Progenitor cell of endocrine pancreas (in vitro differentiated cells): ENCODE data around the gene MTPN. TPM values are rescaled to one million over a fixed set of nuclear protein-coding genes. Genes with fewer than 3 reads are reported as not detected.

ENCODE experiments used
- DNase-seq: peaks from one replicate; pipeline ENCODE4 v3.0.0; 2021; ENCODE audit warnings: low spot score; ENCODE audit not compliant: unreplicated experiment
- H3K27ac Mint-ChIP-seq: 2 replicates; pipeline ENCODE4 v1.8.0; 2021; ENCODE audit warnings: mild to moderate bottlenecking, moderate library complexity, mixed read lengths
- H3K27me3 Mint-ChIP-seq: 2 replicates; pipeline ENCODE4 v1.8.0; 2021; ENCODE audit warnings: mixed read lengths
- H3K36me3 Mint-ChIP-seq: 2 replicates; pipeline ENCODE4 v1.8.0; 2022; ENCODE audit warnings: mixed read lengths; ENCODE audit not compliant: insufficient read depth
- H3K4me1 Mint-ChIP-seq: 2 replicates; pipeline ENCODE4 v1.8.0; 2021; ENCODE audit warnings: low read depth, mixed read lengths
- H3K4me3 Mint-ChIP-seq: 2 replicates; pipeline ENCODE4 v1.8.0; 2021; ENCODE audit warnings: low read depth, mild to moderate bottlenecking, moderate library complexity, mixed read lengths
- H3K9me3 Mint-ChIP-seq: 2 replicates; pipeline ENCODE4 v1.8.0; 2021; ENCODE audit warnings: low read depth, mixed read lengths
- total RNA-seq: library from RNA; stranded (reverse); gene quantifications from 2 replicates; pipeline ENCODE4 v1.2.1, GENCODE V29; 2021
- TF ChIP-seq, protein P1 (sequence below): fragments of 200-600 bp; sonication (generic); IDR thresholded peaks from one replicate; pipeline ENCODE4 v1.5.0; 2021; ENCODE audit warnings: antibody characterized with exemption, mild to moderate bottlenecking; ENCODE audit not compliant: unreplicated experiment

Gene MTPN
- total RNA-seq, 1 donor from 2014 or later, result 91.6 TPM

DNA sequence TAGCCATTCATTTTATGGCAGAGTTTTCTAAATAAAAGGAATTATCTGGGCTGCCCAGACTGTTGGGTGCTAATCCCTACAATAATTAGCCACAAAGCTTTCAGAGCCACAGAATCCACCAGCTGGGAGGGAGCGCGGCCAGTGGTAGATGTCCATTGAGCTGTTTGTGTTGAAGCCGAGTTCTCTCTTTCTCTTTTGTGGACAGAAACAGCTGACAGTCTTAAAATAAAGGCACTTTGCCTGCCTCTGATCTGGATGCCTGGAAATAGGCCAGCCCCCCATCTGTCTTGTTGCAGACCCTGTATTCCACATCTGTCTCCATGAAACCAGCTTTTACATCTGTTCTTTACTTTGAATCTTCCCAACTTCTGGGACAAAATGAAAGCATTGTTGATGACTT is 66.1 kb downstream of the MTPN start:
- no peak for DNase-seq
- Mint-ChIP-seq H3K27me3 (no peaks in the 10 kb centered on the region), H3K36me3 (no peaks in the 10 kb centered on the region), H3K9me3 (no peaks in the 10 kb centered on the region), H3K4me3 (no peak overlapping the region), H3K4me1 (no peaks in the 10 kb centered on the region), H3K27ac (no peak overlapping the region)
- TF ChIP-seq, protein P1, sequence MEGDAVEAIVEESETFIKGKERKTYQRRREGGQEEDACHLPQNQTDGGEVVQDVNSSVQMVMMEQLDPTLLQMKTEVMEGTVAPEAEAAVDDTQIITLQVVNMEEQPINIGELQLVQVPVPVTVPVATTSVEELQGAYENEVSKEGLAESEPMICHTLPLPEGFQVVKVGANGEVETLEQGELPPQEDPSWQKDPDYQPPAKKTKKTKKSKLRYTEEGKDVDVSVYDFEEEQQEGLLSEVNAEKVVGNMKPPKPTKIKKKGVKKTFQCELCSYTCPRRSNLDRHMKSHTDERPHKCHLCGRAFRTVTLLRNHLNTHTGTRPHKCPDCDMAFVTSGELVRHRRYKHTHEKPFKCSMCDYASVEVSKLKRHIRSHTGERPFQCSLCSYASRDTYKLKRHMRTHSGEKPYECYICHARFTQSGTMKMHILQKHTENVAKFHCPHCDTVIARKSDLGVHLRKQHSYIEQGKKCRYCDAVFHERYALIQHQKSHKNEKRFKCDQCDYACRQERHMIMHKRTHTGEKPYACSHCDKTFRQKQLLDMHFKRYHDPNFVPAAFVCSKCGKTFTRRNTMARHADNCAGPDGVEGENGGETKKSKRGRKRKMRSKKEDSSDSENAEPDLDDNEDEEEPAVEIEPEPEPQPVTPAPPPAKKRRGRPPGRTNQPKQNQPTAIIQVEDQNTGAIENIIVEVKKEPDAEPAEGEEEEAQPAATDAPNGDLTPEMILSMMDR, result no peak

DNA sequence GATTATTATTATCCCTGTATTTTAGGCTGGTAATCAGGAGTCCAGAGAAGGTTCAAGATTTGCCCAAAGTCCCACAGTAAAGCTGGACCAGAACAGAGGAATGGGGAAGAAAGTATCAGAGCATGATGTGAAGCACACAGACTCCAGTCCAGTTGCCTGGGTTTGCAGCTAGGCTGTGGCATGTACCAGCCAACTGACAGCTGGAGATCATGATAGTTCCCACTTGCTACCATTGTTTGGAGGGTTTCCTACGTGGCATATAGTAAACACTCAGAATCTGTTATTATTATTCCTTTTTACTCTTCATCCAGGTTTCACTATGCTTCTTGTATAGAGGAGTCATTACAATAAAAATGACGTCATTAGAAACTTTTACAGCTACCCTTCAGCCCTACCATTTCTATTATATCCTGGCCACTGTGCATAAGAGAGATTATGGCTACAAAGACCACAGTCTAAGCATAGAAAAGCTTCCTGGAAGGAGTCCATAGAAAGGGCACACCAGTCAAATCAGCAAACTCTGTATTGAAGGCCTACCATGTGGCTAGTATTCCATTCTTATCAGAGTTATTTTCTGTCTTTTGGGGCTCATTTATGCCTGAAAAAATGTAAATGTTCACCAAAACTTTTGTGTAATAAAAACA is 66.6 kb downstream of the MTPN start:
- TF ChIP-seq, protein P1, result no peak
- DNase-seq, result no peak
- Mint-ChIP-seq H3K9me3 (no peaks in the 10 kb centered on the region), H3K27me3 (no peaks in the 10 kb centered on the region), H3K27ac (no peak overlapping the region), H3K4me3 (no peak overlapping the region), H3K4me1 (peaks cover 2% of the 10 kb centered on the region), H3K36me3 (no peaks in the 10 kb centered on the region)

DNA sequence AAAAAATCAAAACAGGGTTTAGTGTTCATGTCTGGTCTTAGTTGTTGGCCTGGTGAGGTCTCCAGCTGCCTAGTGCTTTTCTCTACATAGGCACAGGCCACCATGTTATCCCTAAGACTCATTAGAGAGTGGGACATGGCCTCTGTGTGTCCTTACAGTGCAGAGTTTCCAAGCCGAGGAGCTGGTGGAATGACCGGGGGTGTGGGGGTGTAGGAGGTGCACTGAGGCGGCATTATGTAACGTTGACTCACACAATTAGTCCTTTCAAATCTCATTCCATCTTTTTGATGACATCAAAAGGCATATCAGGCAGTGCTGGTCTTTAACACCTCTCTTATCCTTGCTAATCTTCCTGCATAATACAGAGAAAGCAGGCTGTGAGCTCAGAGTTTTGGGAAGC is 71.3 kb downstream of the MTPN start:
- Mint-ChIP-seq H3K27ac (no peak overlapping the region), H3K27me3 (no peaks in the 10 kb centered on the region), H3K36me3 (no peaks in the 10 kb centered on the region), H3K9me3 (no peaks in the 10 kb centered on the region), H3K4me3 (no peak overlapping the region), H3K4me1 (peaks cover 2% of the 10 kb centered on the region)
- TF ChIP-seq, protein P1, result no peak
- no peak for DNase-seq

DNA sequence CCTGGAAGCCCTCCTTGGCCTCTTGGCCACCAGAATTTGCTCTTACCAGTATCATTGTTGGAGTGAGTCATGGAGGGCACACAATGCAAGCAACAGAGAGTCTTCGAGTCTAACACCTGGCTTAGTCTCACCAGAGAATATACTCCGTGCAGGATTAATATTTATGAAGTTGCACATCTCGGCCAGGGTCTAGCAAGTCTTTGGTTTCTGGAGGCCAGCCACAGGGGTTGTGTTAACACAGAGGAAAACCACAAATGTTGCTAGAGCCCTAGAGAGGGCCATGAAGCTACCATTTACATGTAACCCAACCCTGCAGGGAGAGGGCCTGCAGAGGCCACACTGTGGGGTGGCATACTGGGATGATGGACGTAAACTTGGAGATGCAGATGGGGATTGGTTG is 71.8 kb downstream of the MTPN start:
- Mint-ChIP-seq H3K27me3 (no peaks in the 10 kb centered on the region), H3K9me3 (no peaks in the 10 kb centered on the region), H3K27ac (no peak overlapping the region), H3K4me1 (peaks cover 2% of the 10 kb centered on the region), H3K4me3 (no peak overlapping the region), H3K36me3 (no peaks in the 10 kb centered on the region)
- TF ChIP-seq, protein P1, result no peak
- no peak for DNase-seq

DNA sequence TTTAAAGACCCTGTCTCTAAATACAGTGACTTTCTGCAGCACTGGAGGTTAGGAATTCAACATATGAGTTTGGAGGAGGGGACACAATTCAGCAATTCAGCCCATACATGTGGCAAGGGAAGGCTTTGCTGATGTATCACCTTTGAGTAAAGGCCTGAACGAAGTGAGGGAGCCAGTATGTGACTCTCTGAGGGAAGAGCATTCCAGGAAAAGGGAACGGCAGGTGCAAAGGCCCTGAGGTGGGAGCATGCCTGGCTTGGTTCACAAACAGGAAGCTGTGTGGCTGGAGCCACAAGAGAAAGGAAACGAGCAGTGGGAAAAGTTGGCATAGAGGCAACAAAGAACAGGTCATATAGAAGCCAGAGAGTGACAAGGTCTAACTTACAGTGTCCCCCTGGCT is 72.9 kb downstream of the MTPN start:
- TF ChIP-seq, protein P1, result no peak
- DNase-seq, result no peak
- H3K27me3 Mint-ChIP-seq, result no peaks in the 10 kb centered on the region
- no peak overlapping the region for H3K27ac Mint-ChIP-seq
- H3K9me3 Mint-ChIP-seq, result no peaks in the 10 kb centered on the region
- no peaks in the 10 kb centered on the region for H3K36me3 Mint-ChIP-seq
- peaks cover 2% of the 10 kb centered on the region for H3K4me1 Mint-ChIP-seq
- H3K4me3 Mint-ChIP-seq, result no peak overlapping the region
